GM11168 (cell line): Measurements from ENCODE around the gene PRKCA.

ENCODE experiments used
- in situ Hi-C: fragments of 300-500 bp; cut with MboI; formaldehyde crosslinking; loops from one replicate; pipeline ENCODE4 v1.12.0; 2022; ENCODE audit warnings: low sequenced_read_pairs; ENCODE audit not compliant: unreplicated experiment

The PRKCA gene

GRCh38 chr17:66549731-66550207, 247.4 kb downstream of the PRKCA start:
- in situ Hi-C loops: no loop called here

- in situ Hi-C loops: no loop called here
Observed at GRCh38 chr17:66551839-66552238, 249.4 kb downstream of the PRKCA start.

GRCh38 chr17:66552371-66552770, 250.0 kb downstream of the PRKCA start:
- in situ Hi-C loops: no loop called here

GRCh38 chr17:66555605-66556004, 253.2 kb downstream of the PRKCA start:
- in situ Hi-C loops: no loop called here

- in situ Hi-C loops: no loop called here
Observed at GRCh38 chr17:66557200-66557599, 254.8 kb downstream of the PRKCA start.

GRCh38 chr17:66557886-66558285, 255.5 kb downstream of the PRKCA start:
- in situ Hi-C loops: no loop called here

GRCh38 chr17:66560691-66561090, 258.3 kb downstream of the PRKCA start:
- in situ Hi-C loops: no loop called here

GRCh38 chr17:66562119-66562518, 259.7 kb downstream of the PRKCA start:
- in situ Hi-C loops: no loop called here

GRCh38 chr17:66564992-66565465, 262.6 kb downstream of the PRKCA start:
- in situ Hi-C loops: no loop called here

GRCh38 chr17:66567234-66568170, 265.1 kb downstream of the PRKCA start:
- in situ Hi-C loops: no loop called here

- in situ Hi-C loops: no loop called here
Observed at GRCh38 chr17:66569572-66569971, 267.2 kb downstream of the PRKCA start.

- in situ Hi-C loops: loop anchor here (5.0 kb wide), 1 partner anchor 313 kb away; no protein-coding TSS in a partner anchor
Observed at GRCh38 chr17:66570447-66571195, 268.2 kb downstream of the PRKCA start.

- in situ Hi-C loops: loop anchor here (5.0 kb wide), 1 partner anchor 314 kb away; no protein-coding TSS in a partner anchor
Observed at GRCh38 chr17:66571745-66572144, 269.3 kb downstream of the PRKCA start.

GRCh38 chr17:66573078-66573477, 270.7 kb downstream of the PRKCA start:
- in situ Hi-C loops: loop anchor here (5.0 kb wide), 1 partner anchor 316 kb away; no protein-coding TSS in a partner anchor

- in situ Hi-C loops: loop anchor here (5.0 kb wide), 1 partner anchor 317 kb away; no protein-coding TSS in a partner anchor
Observed at GRCh38 chr17:66574123-66574522, 271.7 kb downstream of the PRKCA start.

GRCh38 chr17:66576473-66576872, 274.1 kb downstream of the PRKCA start:
- in situ Hi-C loops: no loop called here

- in situ Hi-C loops: no loop called here
Observed at GRCh38 chr17:66577041-66577440, 274.6 kb downstream of the PRKCA start.

- in situ Hi-C loops: no loop called here
Observed at GRCh38 chr17:66578781-66579489, 276.5 kb downstream of the PRKCA start.

GRCh38 chr17:66579556-66579955, 277.1 kb downstream of the PRKCA start:
- in situ Hi-C loops: no loop called here
